NCI-H2227 (cell line): ENCODE measurements around the gene TMEM242.
"Not testable (repeated sequence)": the region's sequence is repeated elsewhere in the genome, so short reads cannot be mapped to it uniquely, and the experiment has no call there.

Experiments used
- DNase-seq: peaks from one replicate; lab custom pipeline; 2025; ENCODE audit not compliant: unreplicated experiment; lab: John Stamatoyannopoulos, UW

TMEM242 gene

GRCh38 chr6:157323255-157323965, at the start of gene TMEM242:
Gene TMEM242, minus strand, starts transcription at chr6:157323519. Its CDS starts 20 bp downstream, at chr6:157323499.
- DNase-seq = no peak

- DNase-seq = no peak
These were observed 49.4 kb upstream of the TMEM242 start for GRCh38 chr6:157372501-157373280.

- no peak for DNase-seq
These were observed 47.4 kb upstream of the TMEM242 start for GRCh38 chr6:157370755-157371154.

- DNase-seq = no peak
These were observed 45.2 kb upstream of the TMEM242 start for GRCh38 chr6:157368359-157369049.

- no peak for DNase-seq
These were observed 43.3 kb upstream of the TMEM242 start for GRCh38 chr6:157366648-157367047.

- no peak for DNase-seq
These were observed 41.4 kb upstream of the TMEM242 start for GRCh38 chr6:157364705-157365104.

- DNase-seq = no peak
These were observed 38.6 kb upstream of the TMEM242 start for GRCh38 chr6:157361886-157362285.

GRCh38 chr6:157358287-157358686, 35.0 kb upstream of the TMEM242 start:
- peak; percentile 2 for DNase-seq

GRCh38 chr6:157346373-157346772, 23.1 kb upstream of the TMEM242 start:
- no peak for DNase-seq

GRCh38 chr6:157343732-157344131, 20.4 kb upstream of the TMEM242 start:
- DNase-seq = no peak

GRCh38 chr6:157339432-157339831, 16.1 kb upstream of the TMEM242 start:
- DNase-seq = no peak

GRCh38 chr6:157337751-157338150, 14.4 kb upstream of the TMEM242 start:
- no peak for DNase-seq

GRCh38 chr6:157337276-157337675, 14.0 kb upstream of the TMEM242 start:
- not testable (repeated sequence) for DNase-seq

GRCh38 chr6:157335829-157336228, 12.5 kb upstream of the TMEM242 start:
- DNase-seq = peak; percentile 4

- DNase-seq = no peak
These were observed 10.6 kb upstream of the TMEM242 start for GRCh38 chr6:157333956-157334355.

GRCh38 chr6:157333537-157333936, 10.2 kb upstream of the TMEM242 start:
- no peak for DNase-seq

GRCh38 chr6:157332813-157333212, 9.5 kb upstream of the TMEM242 start:
- DNase-seq = no peak

- no peak for DNase-seq
These were observed 7.5 kb upstream of the TMEM242 start for GRCh38 chr6:157330831-157331230.

GRCh38 chr6:157329829-157330228, 6.5 kb upstream of the TMEM242 start:
- DNase-seq = no peak

- DNase-seq = no peak
These were observed 4.9 kb upstream of the TMEM242 start for GRCh38 chr6:157328108-157328692.

GRCh38 chr6:157326979-157327378, 3.7 kb upstream of the TMEM242 start:
- no peak for DNase-seq
